SK-N-SH (cell line): ENCODE measurements around the gene CHPF.

Experiments
- CTCF ChIP-seq: fragments of 200-600 bp; sonication (generic); IDR thresholded peaks from 2 replicates; pipeline ENCODE4 v1.6.1; 2017; ENCODE audit warnings: antibody characterized with exemption, mild to moderate bottlenecking, moderate library complexity
- GATA2 ChIP-seq: sonication (generic); formaldehyde crosslinking; IDR thresholded peaks from 2 replicates; pipeline ENCODE4 v1.5.0; 2020; ENCODE audit warnings: mild to moderate bottlenecking, missing genetic modification reagents
- MAX ChIP-seq: IDR thresholded peaks from 2 replicates; pipeline ENCODE4 v1.4.0; 2012; ENCODE audit warnings: low read depth
- RAD21 ChIP-seq: IDR thresholded peaks from 2 replicates; pipeline ENCODE4 v1.6.1; 2012; ENCODE audit warnings: mild to moderate bottlenecking, low read length

DNA sequence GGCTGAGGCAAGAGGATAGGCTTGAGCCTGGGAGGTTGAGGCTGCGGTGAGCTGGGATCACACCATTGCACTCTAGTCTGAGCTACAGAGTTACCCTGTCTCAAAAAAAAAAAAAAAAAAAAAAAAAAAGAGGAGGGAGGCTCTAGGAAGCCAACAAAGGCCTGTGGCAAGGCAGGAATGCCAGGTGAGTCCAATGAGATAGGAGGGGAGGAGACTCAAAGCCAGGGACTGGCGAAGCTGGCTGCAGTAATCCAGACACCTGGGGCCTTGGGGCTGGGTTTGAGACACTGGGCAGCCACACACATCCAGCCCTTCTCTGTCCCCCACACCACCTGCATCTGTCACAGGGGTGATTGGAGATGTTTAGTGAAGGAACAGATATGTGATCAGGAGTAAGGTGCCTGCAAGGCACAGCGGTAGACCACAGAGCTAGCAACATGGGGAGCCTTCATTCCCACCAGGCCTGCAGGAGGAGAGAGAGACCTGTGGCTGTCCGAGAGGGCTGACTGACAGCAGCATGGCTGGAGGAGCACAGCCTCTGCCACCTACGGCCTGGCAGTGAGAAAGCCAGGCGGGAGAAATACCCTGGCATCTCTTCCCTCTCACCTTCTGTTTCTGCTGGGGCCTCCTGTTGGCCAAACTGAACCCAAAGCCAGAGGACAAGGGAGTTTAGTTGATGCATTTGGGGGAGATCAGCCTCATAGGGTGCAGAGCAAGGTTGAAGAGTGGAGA lies 9.5 kb downstream of the CHPF start:
- no peak for TF ChIP-seq MAX
- no peak for TF ChIP-seq CTCF
- no peak for TF ChIP-seq RAD21
- no peak for TF ChIP-seq GATA2 (CRISPR knock-in tag)
